Measurements from ENCODE around the gene ZBTB8A.

- no peak for TF ChIP-seq FOXP2 (optimal IDR thresholded peaks at IDR 0.05; ENCODE audit: control extremely low read depth, extremely low read length, insufficient read depth)
- TF ChIP-seq EZH2 (IDR thresholded peaks at IDR 0.05) = no peak
Observed at GRCh38 chr1:32494711-32495337, 44.4 kb upstream of the ZBTB8A start.

Measured in SK-N-MC (cell line).